Mesothelial cell of epicardium (in vitro differentiated cells): ENCODE measurements around the gene DOCK10. TPM values are rescaled to one million over a fixed set of nuclear protein-coding genes. Genes with fewer than 3 reads are reported as not detected.

ENCODE experiments used
- DNase-seq, 2 experiments: peaks; one replicate each; pipeline ENCODE4 v3.0.0; 2021; ENCODE audit warnings: low spot score in 2 of 2; ENCODE audit not compliant: unreplicated experiment in 2 of 2
- H3K27ac Mint-ChIP-seq: 2 replicates; pipeline ENCODE4 v1.8.0; 2021; ENCODE audit warnings: mixed read lengths
- H3K27me3 Mint-ChIP-seq: 2 replicates; pipeline ENCODE4 v1.8.0; 2021; ENCODE audit warnings: low read depth, mixed read lengths
- H3K36me3 Mint-ChIP-seq: 2 replicates; pipeline ENCODE4 v1.8.0; 2021; ENCODE audit warnings: mixed read lengths
- H3K4me1 Mint-ChIP-seq: 2 replicates; pipeline ENCODE4 v1.8.0; 2021; ENCODE audit warnings: mixed read lengths
- H3K4me3 Mint-ChIP-seq: 2 replicates; pipeline ENCODE4 v1.8.0; 2021; ENCODE audit warnings: mild to moderate bottlenecking, moderate library complexity, mixed read lengths
- H3K9me3 Mint-ChIP-seq: 2 replicates; pipeline ENCODE4 v1.8.0; 2021; ENCODE audit warnings: mixed read lengths
- CTCF ChIP-seq: fragments of 200-600 bp; sonication (generic); IDR thresholded peaks from one replicate; pipeline ENCODE4 v1.5.0; 2021; ENCODE audit warnings: antibody characterized with exemption; ENCODE audit not compliant: unreplicated experiment
- total RNA-seq: library from RNA; stranded (reverse); gene quantifications from 3 replicates; pipeline ENCODE4 v1.2.1, GENCODE V29; 2021

DOCK10 gene
- total RNA-seq, 1 donor from 2014 or later, result 2.4 TPM

DNA sequence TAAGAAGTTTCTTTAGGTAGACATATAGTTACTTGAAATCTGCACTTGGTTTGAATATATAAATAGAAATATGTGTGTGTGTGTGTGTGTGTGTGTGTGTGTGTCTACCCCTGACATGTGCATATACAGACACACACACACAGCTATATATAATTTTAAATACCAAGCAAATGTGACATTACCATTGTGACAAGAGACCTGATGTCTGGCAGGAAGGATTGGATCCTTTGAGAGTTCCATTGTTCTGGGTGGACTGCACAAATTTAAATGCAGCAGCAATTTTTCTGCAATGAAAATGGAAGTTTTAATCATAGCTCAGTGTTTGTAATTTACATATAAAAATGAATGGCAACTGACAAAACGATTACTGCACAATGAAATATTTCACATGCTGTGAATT is 238.3 kb downstream of the DOCK10 start:
- Mint-ChIP-seq H3K4me3 (no peak overlapping the region), H3K27me3 (no peaks in the 10 kb centered on the region), H3K27ac (no peak overlapping the region), H3K36me3 (no peaks in the 10 kb centered on the region), H3K4me1 (no peaks in the 10 kb centered on the region), H3K9me3 (peaks cover 7% of the 10 kb centered on the region)
- no peak for TF ChIP-seq CTCF
- no peak for DNase-seq

- Mint-ChIP-seq H3K36me3 (no peaks in the 10 kb centered on the region), H3K27me3 (no peaks in the 10 kb centered on the region), H3K27ac (no peak overlapping the region), H3K4me3 (no peak overlapping the region), H3K4me1 (no peaks in the 10 kb centered on the region), H3K9me3 (peaks cover 8% of the 10 kb centered on the region)
- no peak for TF ChIP-seq CTCF
- DNase-seq, result no peak
Observed at GRCh38 chr2:224802407-224802806, 239.9 kb downstream of the DOCK10 start.

GRCh38 chr2:224801360-224801759 is 240.9 kb downstream of the DOCK10 start:
- H3K4me1 Mint-ChIP-seq, result no peaks in the 10 kb centered on the region
- no peaks in the 10 kb centered on the region for H3K36me3 Mint-ChIP-seq
- no peaks in the 10 kb centered on the region for H3K27me3 Mint-ChIP-seq
- no peak overlapping the region for H3K27ac Mint-ChIP-seq
- DNase-seq, result no peak
- H3K9me3 Mint-ChIP-seq, result peaks cover 8% of the 10 kb centered on the region
- no peak for TF ChIP-seq CTCF
- no peak overlapping the region for H3K4me3 Mint-ChIP-seq

GRCh38 chr2:224799691-224800090 is 242.6 kb downstream of the DOCK10 start:
- no peaks in the 10 kb centered on the region for H3K27me3 Mint-ChIP-seq
- H3K4me3 Mint-ChIP-seq, result no peak overlapping the region
- H3K4me1 Mint-ChIP-seq, result no peaks in the 10 kb centered on the region

GRCh38 chr2:224798180-224798579 is 244.1 kb downstream of the DOCK10 start:
- H3K36me3 Mint-ChIP-seq, result no peaks in the 10 kb centered on the region
- H3K9me3 Mint-ChIP-seq, result peaks cover 8% of the 10 kb centered on the region
- no peak overlapping the region for H3K4me3 Mint-ChIP-seq
- TF ChIP-seq CTCF, result no peak
- no peaks in the 10 kb centered on the region for H3K4me1 Mint-ChIP-seq
- H3K27me3 Mint-ChIP-seq, result no peaks in the 10 kb centered on the region
- no peak overlapping the region for H3K27ac Mint-ChIP-seq
- no peak for DNase-seq

More at GRCh38 chr2:224799691-224800090, 242.6 kb downstream of the DOCK10 start:
- peaks cover 8% of the 10 kb centered on the region for H3K9me3 Mint-ChIP-seq
- H3K27ac Mint-ChIP-seq, result no peak overlapping the region
- no peak for TF ChIP-seq CTCF
- no peaks in the 10 kb centered on the region for H3K36me3 Mint-ChIP-seq
- no peak for DNase-seq

DNA sequence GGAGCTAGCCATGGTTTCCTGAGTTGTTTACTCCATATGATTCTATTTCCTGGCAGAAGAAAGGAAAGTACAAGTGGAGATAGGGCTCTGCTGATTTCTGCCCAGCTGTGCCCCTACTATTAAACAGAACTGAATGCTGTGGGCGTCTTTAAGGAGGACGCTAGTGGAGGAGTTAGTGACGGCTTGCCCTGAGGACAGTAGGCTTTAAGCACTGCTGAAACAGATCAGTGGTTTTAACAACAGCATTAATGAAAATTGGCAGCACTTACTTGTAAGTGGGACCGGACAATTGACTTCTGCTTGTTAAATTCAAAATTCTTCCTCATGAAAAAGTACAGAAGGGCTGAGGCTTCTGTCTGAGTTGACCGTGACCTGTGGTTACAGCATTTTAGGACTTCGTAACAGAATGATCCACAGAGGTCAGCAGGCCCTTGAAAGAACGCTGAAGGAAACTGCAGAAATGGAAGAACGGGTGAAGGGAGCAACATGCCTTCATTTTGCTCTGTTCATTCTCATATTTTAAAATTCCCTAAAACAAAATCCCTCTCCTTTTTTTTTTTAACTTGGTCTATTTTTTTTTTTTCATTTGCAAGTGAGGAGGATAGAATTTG is 245.5 kb downstream of the DOCK10 start:
- DNase-seq, result no peak
- Mint-ChIP-seq H3K27ac (no peak overlapping the region), H3K4me1 (no peaks in the 10 kb centered on the region), H3K9me3 (peaks cover 8% of the 10 kb centered on the region), H3K4me3 (no peak overlapping the region), H3K36me3 (no peaks in the 10 kb centered on the region), H3K27me3 (no peaks in the 10 kb centered on the region)
- no peak for TF ChIP-seq CTCF
